Prostate gland (tissue), 2 donors: ENCODE results near the gene ADGRG6. TPM values are rescaled to one million over a fixed set of nuclear protein-coding genes. Genes with fewer than 3 reads are reported as not detected.

ENCODE experiments used
- DNase-seq: peaks from one replicate; pipeline ENCODE4 v3.0.0-alpha.2; 2019; ENCODE audit warnings: low spot score
- H3K27ac ChIP-seq, 2 donors: fragments of 200-600 bp; sonication (generic); 2 replicates each; pipeline ENCODE4 v1.5.1; 2017 to 2019
- H3K27me3 ChIP-seq: fragments of 200-600 bp; sonication (generic); replicated peaks from 2 replicates; pipeline ENCODE4 v1.5.1; 2019; ENCODE audit not compliant: insufficient read depth
- H3K36me3 ChIP-seq, 2 donors: fragments of 200-600 bp; sonication (generic); 1 replicate in 1 of 2; 2 replicates in 1 of 2; pipeline versions ENCODE4 v1.5.1 to v1.8.1; 2017 to 2019
- H3K4me1 ChIP-seq: fragments of 200-600 bp; sonication (generic); replicated peaks from 2 replicates; pipeline ENCODE4 v1.5.1; 2019
- H3K4me3 ChIP-seq, 2 donors: fragments of 200-600 bp; sonication (generic); 2 replicates each; pipeline ENCODE4 v1.5.1; 2017 to 2019
- H3K9me3 ChIP-seq: fragments of 200-600 bp; sonication (generic); 2 replicates; pipeline ENCODE4 v1.5.1; 2017
- POLR2A ChIP-seq: fragments of 450-650 bp; IDR thresholded peaks from one replicate; pipeline ENCODE4 v1.6.1; 2016; ENCODE audit warnings: antibody characterized with exemption, mild to moderate bottlenecking
- POLR2AphosphoS5 ChIP-seq: sonication (generic); formaldehyde crosslinking; IDR thresholded peaks from one replicate; pipeline ENCODE4 v1.6.1; 2017; ENCODE audit warnings: antibody characterized with exemption
- WGBS: methylation state at CpG from one replicate; pipeline ENCODE4 v1.1.5; 2018; 5-methylcytosine and 5-hydroxymethylcytosine counted together
- intact Hi-C: fragments of 100-400 bp; cut with DNase I; formaldehyde crosslinking; loops from one replicate; pipeline ENCODE4 v1.14.2; 2022
- total RNA-seq, 2 donors: library from RNA; depleted of rRNA; stranded (reverse); fragments of >200 nt; gene quantifications; one replicate each; pipeline ENCODE4 v1.1.0, GENCODE V29; 2016
- TF ChIP-seq, protein P1 (sequence below), 4 experiments: fragments of 200-600 bp in 2 of 4; fragments of 450-650 bp in 2 of 4; sonication (generic) in 2 of 4; IDR thresholded peaks; 1 replicate in 3 of 4; 2 replicates in 1 of 4; pipeline ENCODE4 v1.5.1; 2016 to 2019; ENCODE audit warnings: antibody characterized with exemption in 4 of 4, mild to moderate bottlenecking in 2 of 4, moderate library complexity in 2 of 4

Gene ADGRG6
- total RNA-seq, 2 donors from 2014 or later = 13.5 to 18.0 TPM

DNA sequence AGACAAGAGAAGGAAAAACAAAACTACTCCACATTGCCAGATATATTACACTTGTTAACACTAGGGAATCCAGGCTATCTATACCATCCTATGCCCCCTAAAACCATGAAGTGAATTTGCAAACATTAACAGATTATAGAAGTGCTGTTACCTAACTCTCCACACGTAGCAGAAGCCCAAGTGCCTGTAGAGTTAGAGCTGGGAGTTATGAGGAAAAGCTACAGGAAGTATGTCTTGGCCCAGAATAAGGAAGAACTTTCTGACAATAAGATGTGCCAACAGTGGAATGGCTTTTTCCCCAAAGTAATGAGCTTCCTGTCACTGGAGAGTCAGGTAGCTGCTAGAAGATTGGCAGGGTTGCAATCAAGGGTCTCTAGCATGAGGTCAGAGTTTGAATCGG, 32.5 kb downstream of the ADGRG6 start:
- no peaks in the 10 kb centered on the region for H3K27me3 ChIP-seq
- H3K9me3 ChIP-seq = no peaks in the 10 kb centered on the region
- 84% methylated on average over 2 of the region's 2 CpGs for WGBS
- no peak for DNase-seq
- intact Hi-C loops = no loop called here
- no peaks in the 10 kb centered on the region for H3K4me1 ChIP-seq
- no peaks in the 10 kb centered on the region for H3K36me3 ChIP-seq
- H3K27ac ChIP-seq = no peak overlapping the region
- TF ChIP-seq, protein P1, sequence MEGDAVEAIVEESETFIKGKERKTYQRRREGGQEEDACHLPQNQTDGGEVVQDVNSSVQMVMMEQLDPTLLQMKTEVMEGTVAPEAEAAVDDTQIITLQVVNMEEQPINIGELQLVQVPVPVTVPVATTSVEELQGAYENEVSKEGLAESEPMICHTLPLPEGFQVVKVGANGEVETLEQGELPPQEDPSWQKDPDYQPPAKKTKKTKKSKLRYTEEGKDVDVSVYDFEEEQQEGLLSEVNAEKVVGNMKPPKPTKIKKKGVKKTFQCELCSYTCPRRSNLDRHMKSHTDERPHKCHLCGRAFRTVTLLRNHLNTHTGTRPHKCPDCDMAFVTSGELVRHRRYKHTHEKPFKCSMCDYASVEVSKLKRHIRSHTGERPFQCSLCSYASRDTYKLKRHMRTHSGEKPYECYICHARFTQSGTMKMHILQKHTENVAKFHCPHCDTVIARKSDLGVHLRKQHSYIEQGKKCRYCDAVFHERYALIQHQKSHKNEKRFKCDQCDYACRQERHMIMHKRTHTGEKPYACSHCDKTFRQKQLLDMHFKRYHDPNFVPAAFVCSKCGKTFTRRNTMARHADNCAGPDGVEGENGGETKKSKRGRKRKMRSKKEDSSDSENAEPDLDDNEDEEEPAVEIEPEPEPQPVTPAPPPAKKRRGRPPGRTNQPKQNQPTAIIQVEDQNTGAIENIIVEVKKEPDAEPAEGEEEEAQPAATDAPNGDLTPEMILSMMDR (IDR thresholded peaks at IDR 0.05) = no peak
- TF ChIP-seq POLR2AphosphoS5 (no peak), POLR2A (no peak)
- no peak overlapping the region for H3K4me3 ChIP-seq

DNA sequence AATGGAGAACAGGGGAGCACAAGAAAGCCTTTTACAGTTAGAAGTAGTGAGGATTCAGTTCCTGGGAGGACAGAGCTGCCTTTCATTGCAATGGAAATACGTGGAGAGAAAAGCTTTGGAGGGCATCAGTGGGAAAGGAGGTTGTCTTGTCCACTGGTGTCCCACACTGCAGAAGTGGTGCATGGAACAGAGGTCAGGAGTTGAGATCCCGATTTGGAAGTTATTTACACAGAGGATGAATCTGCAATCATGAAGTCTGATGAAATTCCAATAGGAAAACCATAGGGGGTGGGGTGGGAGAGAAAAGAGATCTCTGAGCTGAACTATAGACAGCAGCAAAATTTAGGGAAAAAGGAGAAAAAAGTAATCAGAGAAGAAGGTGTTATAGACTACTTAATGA, 33.6 kb downstream of the ADGRG6 start:
- no peak for DNase-seq
- intact Hi-C loops = no loop called here
- no peaks in the 10 kb centered on the region for H3K27me3 ChIP-seq
- no peaks in the 10 kb centered on the region for H3K9me3 ChIP-seq
- TF ChIP-seq POLR2AphosphoS5 = no peak
- TF ChIP-seq, protein P1 (IDR thresholded peaks at IDR 0.05) = no peak
- no peak for TF ChIP-seq POLR2A
- H3K4me1 ChIP-seq = no peaks in the 10 kb centered on the region
- H3K4me3 ChIP-seq = no peak overlapping the region
- H3K27ac ChIP-seq = no peak overlapping the region
- no peaks in the 10 kb centered on the region for H3K36me3 ChIP-seq
- 82% methylated on average over 2 of the region's 2 CpGs for WGBS

DNA sequence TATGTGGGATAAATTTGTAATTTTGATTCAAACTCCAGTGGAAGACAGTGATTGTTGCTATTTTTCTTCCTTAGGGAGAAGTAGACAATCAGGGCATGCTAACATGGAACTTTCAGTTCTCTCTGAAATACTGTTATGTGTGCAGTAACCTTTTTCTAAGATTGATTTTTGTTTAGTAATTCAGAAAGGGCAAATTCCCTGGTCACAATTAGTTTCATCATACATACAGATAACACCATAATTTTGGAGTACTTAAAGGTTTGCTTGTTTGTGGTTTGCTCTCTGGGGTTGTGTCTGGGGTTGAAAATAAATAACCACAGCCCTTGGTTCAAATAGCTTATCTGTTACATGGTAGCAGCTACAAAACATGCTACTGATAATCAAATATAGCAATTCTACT, 34.4 kb downstream of the ADGRG6 start:
- no peak for TF ChIP-seq POLR2A
- TF ChIP-seq, protein P1 (IDR thresholded peaks at IDR 0.05) = no peak
- no peak for TF ChIP-seq POLR2AphosphoS5
- no peak overlapping the region for H3K4me3 ChIP-seq

DNA sequence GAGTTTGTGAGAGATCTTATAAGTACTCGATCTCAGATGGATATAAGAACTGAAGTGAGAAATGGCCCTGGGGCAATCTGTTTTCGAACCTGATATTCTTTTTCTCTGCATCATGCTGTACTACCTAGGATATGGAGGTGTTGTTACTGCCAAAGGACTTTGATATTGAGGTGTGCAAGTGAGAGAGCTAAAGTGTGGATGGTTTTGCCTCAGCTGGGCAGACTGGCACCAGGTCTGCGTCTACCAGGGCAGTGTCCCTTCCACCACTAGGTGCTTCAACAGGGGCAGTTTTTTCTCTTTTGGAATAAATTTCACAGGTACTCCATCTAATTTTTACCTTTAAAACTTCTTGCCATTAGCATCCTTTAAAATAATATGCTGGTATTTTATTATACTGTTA, 35.0 kb downstream of the ADGRG6 start:
- Histone ChIP-seq H3K27me3 (no peaks in the 10 kb centered on the region), H3K27ac (no peak overlapping the region), H3K36me3 (no peaks in the 10 kb centered on the region), H3K4me1 (no peaks in the 10 kb centered on the region), H3K9me3 (no peaks in the 10 kb centered on the region), H3K4me3 (no peak overlapping the region)
- WGBS = 96% methylated on average over 3 of the region's 3 CpGs
- intact Hi-C loops = no loop called here
- DNase-seq = no peak
- TF ChIP-seq POLR2A (no peak), POLR2AphosphoS5 (no peak)
- TF ChIP-seq, protein P1 (IDR thresholded peaks at IDR 0.05) = no peak

More for the DNA sequence above, 34.4 kb downstream of the ADGRG6 start:
- intact Hi-C loops = no loop called here
- Histone ChIP-seq H3K9me3 (no peaks in the 10 kb centered on the region), H3K4me1 (no peaks in the 10 kb centered on the region), H3K27me3 (no peaks in the 10 kb centered on the region), H3K36me3 (no peaks in the 10 kb centered on the region), H3K27ac (no peak overlapping the region)
- DNase-seq = no peak

DNA sequence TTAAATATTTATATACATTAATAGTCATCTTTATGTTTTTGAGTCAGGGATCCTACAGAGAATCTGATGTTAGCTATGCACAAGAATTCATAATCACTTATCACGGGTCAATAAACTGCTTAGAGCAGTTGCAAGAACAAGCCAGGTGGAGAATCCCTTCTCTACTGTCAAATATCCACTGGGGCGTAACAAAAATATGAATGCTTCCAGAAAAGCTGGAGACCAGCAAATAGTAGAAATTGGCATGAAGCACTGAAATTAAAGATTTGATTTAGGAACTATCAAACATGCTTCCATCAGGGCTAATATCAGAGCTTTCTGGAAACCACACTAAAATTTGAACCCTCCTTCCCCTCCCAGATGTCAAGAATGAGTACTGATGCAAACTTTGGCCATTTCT, 37.3 kb downstream of the ADGRG6 start:
- TF ChIP-seq POLR2A (no peak), POLR2AphosphoS5 (no peak)
- TF ChIP-seq, protein P1 (IDR thresholded peaks at IDR 0.05) = no peak

More for the DNA sequence above, 37.3 kb downstream of the ADGRG6 start:
- Histone ChIP-seq H3K4me3 (no peak overlapping the region), H3K36me3 (no peaks in the 10 kb centered on the region), H3K4me1 (no peaks in the 10 kb centered on the region), H3K9me3 (no peaks in the 10 kb centered on the region), H3K27me3 (peaks cover 2% of the 10 kb centered on the region), H3K27ac (no peak overlapping the region)
- WGBS = 78% methylated on average over 2 of the region's 2 CpGs
- intact Hi-C loops = no loop called here
- no peak for DNase-seq
